K562 (cell line): ENCODE results near the gene TRMT112. TPM values are rescaled to one million over a fixed set of nuclear protein-coding genes. Genes with fewer than 3 reads are reported as not detected.

Experiments used
- AFF1 ChIP-seq, 2 experiments: fragments of 450-650 bp; IDR thresholded peaks; 2 replicates each; pipeline ENCODE4 v1.6.1; 2018; ENCODE audit warnings: mild to moderate bottlenecking in 2 of 2, low read depth in 1 of 2; ENCODE audit not compliant: partially characterized antibody in 2 of 2
- BCL6 ChIP-seq: fragments of 250-450 bp; sonication (Bioruptor Pico); IDR thresholded peaks from 2 replicates; pipeline ENCODE4 v1.4.0; 2020
- CEBPB ChIP-seq: fragments of 450-650 bp; IDR thresholded peaks from 2 replicates; pipeline ENCODE4 v1.6.1; 2016; ENCODE audit warnings: missing genetic modification characterization, missing compliant biosample characterization
- CHD1 ChIP-seq: fragments of 200-600 bp; sonication (generic); IDR thresholded peaks from one replicate; pipeline ENCODE4 v1.6.1; 2012; ENCODE audit warnings: mild to moderate bottlenecking, moderate library complexity, low read length, inconsistent platforms
- EP300 ChIP-seq: IDR thresholded peaks from 2 replicates; pipeline ENCODE4 v1.6.1; 2012; ENCODE audit warnings: low read length, improper control_type of control experiment
- GABPB2 ChIP-seq: fragments of 250-450 bp; sonication (Bioruptor Pico); conservative IDR thresholded peaks from 2 replicates; pipeline ENCODE4 v1.5.1; 2021; ENCODE audit warnings: mild to moderate bottlenecking
- KLF16 ChIP-seq: IDR thresholded peaks from 2 replicates; pipeline ENCODE4 v1.6.1; 2016; ENCODE audit warnings: antibody characterized with exemption
- MEF2A ChIP-seq: IDR thresholded peaks from 2 replicates; pipeline ENCODE4 v1.6.1; 2011; ENCODE audit warnings: low read depth, mild to moderate bottlenecking, low read length, moderate library complexity; ENCODE audit not compliant: control insufficient read depth
- POLR2A ChIP-seq: fragments of 450-650 bp; conservative IDR thresholded peaks from 2 replicates; pipeline ENCODE4 v1.6.1; 2016
- PYGO2 ChIP-seq: fragments of 450-650 bp; IDR thresholded peaks from 2 replicates; pipeline ENCODE4 v1.6.1; 2016; ENCODE audit warnings: mild to moderate bottlenecking, missing genetic modification characterization, moderate library complexity, missing compliant biosample characterization
- RAD21 ChIP-seq, 2 experiments: fragments of 250-450 bp in 1 of 2; fragments of 450-650 bp in 1 of 2; sonication (Bioruptor Pico) in 1 of 2; formaldehyde crosslinking in 1 of 2; IDR thresholded peaks in 1 of 2; conservative IDR thresholded peaks in 1 of 2; 2 replicates each; pipeline versions ENCODE4 v1.4.0 to v1.8.0; 2020 to 2022; ENCODE audit warnings: mild to moderate bottlenecking in 2 of 2, moderate library complexity in 1 of 2
- RBFOX2 ChIP-seq: fragments of 200-400 bp; formaldehyde crosslinking; IDR thresholded peaks from 2 replicates; pipeline ENCODE4 v1.6.1; 2017; ENCODE audit warnings: low read depth, mild to moderate bottlenecking, low read length, moderate library complexity
- SAFB ChIP-seq: fragments of 200-400 bp; formaldehyde crosslinking; IDR thresholded peaks from 2 replicates; pipeline ENCODE4 v1.6.1; 2017; ENCODE audit warnings: low read depth, low read length, borderline replicate concordance
- SMARCB1 ChIP-seq: IDR thresholded peaks from 2 replicates; pipeline ENCODE4 v1.6.1; 2011; ENCODE audit warnings: improper control_type of control experiment, low read depth; ENCODE audit not compliant: insufficient read length
- SMARCC2 ChIP-seq: fragments of 450-650 bp; IDR thresholded peaks from 2 replicates; pipeline ENCODE4 v1.6.1; 2017; ENCODE audit warnings: antibody characterized with exemption, moderate library complexity, mild to moderate bottlenecking, low read depth
- SPI1 ChIP-seq: IDR thresholded peaks from 2 replicates; pipeline ENCODE4 v1.6.1; 2011; ENCODE audit warnings: low read depth, low read length, control low read depth, borderline replicate concordance
- SUPT5H ChIP-seq: fragments of 450-650 bp; IDR thresholded peaks from 2 replicates; pipeline ENCODE4 v1.6.1; 2016
- TCF7 ChIP-seq: sonication (generic); IDR thresholded peaks from 2 replicates; pipeline ENCODE4 v1.6.1; 2016; ENCODE audit warnings: antibody characterized with exemption, borderline replicate concordance
- TOE1 ChIP-seq, 2 experiments: fragments of 450-650 bp in 1 of 2; sonication (generic) in 1 of 2; formaldehyde crosslinking in 1 of 2; IDR thresholded peaks; 2 replicates each; pipeline versions ENCODE4 v1.7.1 to v1.8.0; 2016 to 2022; ENCODE audit warnings: borderline replicate concordance in 2 of 2, mild to moderate bottlenecking in 2 of 2, antibody characterized with exemption in 1 of 2, inconsistent platforms in 1 of 2, low read depth in 1 of 2, missing genetic modification reagents in 1 of 2, moderate library complexity in 1 of 2
- WHSC1 ChIP-seq: IDR thresholded peaks from one replicate; pipeline ENCODE4 v1.6.1; 2012; ENCODE audit warnings: low read length, control low read depth, inconsistent platforms
- ZNF551 ChIP-seq: fragments of 250-450 bp; sonication (Bioruptor Pico); IDR thresholded peaks from 2 replicates; pipeline ENCODE4 v1.5.0; 2021; ENCODE audit warnings: mild to moderate bottlenecking, moderate library complexity
- ZNF77 ChIP-seq: fragments of 250-450 bp; sonication (Bioruptor Pico); IDR thresholded peaks from 2 replicates; pipeline ENCODE4 v1.5.0; 2020
- polyA plus RNA-seq, 8 experiments: library from polyadenylated mRNA; depleted of rRNA in 4 of 8; stranded (reverse) in 5 of 8; unstranded in 3 of 8; fragments of >200 nt; fragmentation: Nextera tagmentation in 2 of 8; fragmentation: Illumina TruSeq in 1 of 8; extraction: Ambion mirVana in 2 of 8; extraction: Trizol in 1 of 8; gene quantifications; 2 replicates each; pipeline versions ENCODE4 v1.2.1 to v1.2.3, GENCODE V29; 2011 to 2014; ENCODE audit warnings: inconsistent platforms in 1 of 8, missing spikeins in 1 of 8
- total RNA-seq, 7 experiments: library from RNA; depleted of rRNA in 6 of 7; stranded (reverse); fragments of >200 nt in 6 of 7; fragmentation: Illumina TruSeq in 2 of 7; extraction: Trizol in 2 of 7; gene quantifications; 2 replicates each; pipeline versions ENCODE4 v1.2.1 to v1.2.3, GENCODE V29; 2011 to 2021; ENCODE audit warnings: low replicate concordance in 1 of 7
- TF ChIP-seq, protein P1 (sequence below): IDR thresholded peaks from 2 replicates; pipeline ENCODE4 v1.6.1; 2016; ENCODE audit warnings: missing genetic modification characterization, missing compliant biosample characterization

TRMT112 gene
- total and polyA plus RNA-seq, 9 of the 15 experiments (the other 6 are each of a cell fraction or from before 2014, with no cell fraction given), result 162 to 444 (median 300) TPM

DNA sequence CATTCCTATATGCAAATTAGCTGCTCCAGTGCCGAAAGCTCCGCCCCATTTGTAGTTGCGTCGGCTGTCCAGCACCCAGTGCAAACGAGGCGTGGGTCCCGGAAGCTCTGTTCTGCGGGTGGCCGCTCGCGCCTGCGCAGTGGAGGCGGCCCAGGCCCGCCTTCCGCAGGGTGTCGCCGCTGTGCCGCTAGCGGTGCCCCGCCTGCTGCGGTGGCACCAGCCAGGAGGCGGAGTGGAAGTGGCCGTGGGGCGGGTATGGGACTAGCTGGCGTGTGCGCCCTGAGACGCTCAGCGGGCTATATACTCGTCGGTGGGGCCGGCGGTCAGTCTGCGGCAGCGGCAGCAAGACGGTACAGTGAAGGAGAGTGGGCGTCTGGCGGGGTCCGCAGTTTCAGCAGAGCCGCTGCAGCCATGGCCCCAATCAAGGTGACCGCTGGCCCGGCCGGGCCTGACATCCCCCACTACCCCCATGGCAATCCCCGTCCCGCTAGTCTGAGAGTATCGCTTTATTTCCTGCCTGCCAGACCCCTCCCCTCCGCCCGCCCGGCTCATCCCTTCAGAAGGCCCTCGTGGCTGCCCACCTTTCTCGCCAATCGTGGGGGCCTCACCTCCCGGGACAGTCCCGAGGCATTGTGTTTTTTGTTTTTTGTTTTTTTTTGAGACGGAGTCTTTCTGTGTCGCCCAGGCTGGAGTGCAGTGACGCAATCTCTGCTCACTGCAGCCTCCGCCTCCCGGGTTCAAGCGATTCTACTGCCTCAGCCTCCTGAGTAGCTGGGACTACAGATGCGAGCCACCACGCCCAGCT is 804 bp upstream of the TRMT112 start, which contains the start of gene PRDX5 (continued):
- no peak for TF ChIP-seq PYGO2 (tag)
- TF ChIP-seq SPI1, result 0 out of 2 replicates have a peak, but pooled peaks have one; percentile 32
- TF ChIP-seq WHSC1, result no peak
- peak; percentile 89 for TF ChIP-seq CEBPB (tag)
- TF ChIP-seq ZNF77 (CRISPR knock-in tag), result no peak
- TF ChIP-seq SUPT5H, result peak; percentile 77
- TF ChIP-seq GABPB2 (CRISPR knock-in tag), result no peak
- peak; percentile 90 to 91 for TF ChIP-seq RAD21 (CRISPR knock-in tag; conservative IDR thresholded peaks at IDR 0.05 in 1 of 2, IDR thresholded peaks at IDR 0.05 in 1 of 2)
- no peak for TF ChIP-seq SMARCC2
- peak; percentile 32 for TF ChIP-seq SMARCB1
- no peak for TF ChIP-seq BCL6 (CRISPR knock-in tag)
- TF ChIP-seq RBFOX2, result peak; percentile 82
- TF ChIP-seq, protein P1, sequence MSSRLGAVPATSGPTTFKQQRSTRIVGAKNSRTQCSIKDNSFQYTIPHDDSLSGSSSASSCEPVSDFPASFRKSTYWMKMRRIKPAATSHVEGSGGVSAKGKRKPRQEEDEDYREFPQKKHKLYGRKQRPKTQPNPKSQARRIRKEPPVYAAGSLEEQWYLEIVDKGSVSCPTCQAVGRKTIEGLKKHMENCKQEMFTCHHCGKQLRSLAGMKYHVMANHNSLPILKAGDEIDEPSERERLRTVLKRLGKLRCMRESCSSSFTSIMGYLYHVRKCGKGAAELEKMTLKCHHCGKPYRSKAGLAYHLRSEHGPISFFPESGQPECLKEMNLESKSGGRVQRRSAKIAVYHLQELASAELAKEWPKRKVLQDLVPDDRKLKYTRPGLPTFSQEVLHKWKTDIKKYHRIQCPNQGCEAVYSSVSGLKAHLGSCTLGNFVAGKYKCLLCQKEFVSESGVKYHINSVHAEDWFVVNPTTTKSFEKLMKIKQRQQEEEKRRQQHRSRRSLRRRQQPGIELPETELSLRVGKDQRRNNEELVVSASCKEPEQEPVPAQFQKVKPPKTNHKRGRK, result no peak
- no peak for TF ChIP-seq ZNF551 (CRISPR knock-in tag)
- TF ChIP-seq EP300, result no peak
- peak in 1 of 2 experiments; percentile 48 for TF ChIP-seq AFF1 (IDR thresholded peaks at IDR 0.05; ENCODE audit: low read depth in 1 of 2, partially characterized antibody in 2 of 2)
- TF ChIP-seq SAFB, result peak; percentile 85
- TF ChIP-seq TCF7, result peak; percentile 18; the same call in 1 of the 2 replicates
- TF ChIP-seq MEF2A, result no peak
- TF ChIP-seq CHD1, result peak; percentile 78
- no peak for TF ChIP-seq KLF16
- no peak for TF ChIP-seq TOE1 (IDR thresholded peaks at IDR 0.05; ENCODE audit: borderline replicate concordance)
- TF ChIP-seq TOE1 (CRISPR knock-in tag; IDR thresholded peaks at IDR 0.05; ENCODE audit: borderline replicate concordance, low read depth), result no peak
- TF ChIP-seq POLR2A, result peak; percentile 70
